Astrocyte of the cerebellum (primary cell): ENCODE data around the gene SPOCK1.
"Not testable (repeated sequence)": the region's sequence is repeated elsewhere in the genome, so short reads cannot be mapped to it uniquely, and the experiment has no call there.

Experiments used
- DNase-seq: peaks from one replicate; pipeline ENCODE4 v3.0.0-alpha.2; 2011; ENCODE audit warnings: low read depth
- H3K4me3 ChIP-seq: 2 replicates; pipeline ENCODE4 v1.5.1; 2011; ENCODE audit warnings: mild to moderate bottlenecking, low read depth, low read length, moderate library complexity
- in situ Hi-C: cut with HindIII; loops from 2 replicates; pipeline ENCODE4 v1.10.0; 2017; ENCODE audit warnings: low sequenced_read_pairs
- TF ChIP-seq, protein P1 (sequence below): IDR thresholded peaks from 2 replicates; pipeline ENCODE4 v1.5.1; 2012; ENCODE audit warnings: low read length, low read depth, moderate library complexity, mild to moderate bottlenecking; ENCODE audit errors: missing control alignments

The SPOCK1 gene

DNA sequence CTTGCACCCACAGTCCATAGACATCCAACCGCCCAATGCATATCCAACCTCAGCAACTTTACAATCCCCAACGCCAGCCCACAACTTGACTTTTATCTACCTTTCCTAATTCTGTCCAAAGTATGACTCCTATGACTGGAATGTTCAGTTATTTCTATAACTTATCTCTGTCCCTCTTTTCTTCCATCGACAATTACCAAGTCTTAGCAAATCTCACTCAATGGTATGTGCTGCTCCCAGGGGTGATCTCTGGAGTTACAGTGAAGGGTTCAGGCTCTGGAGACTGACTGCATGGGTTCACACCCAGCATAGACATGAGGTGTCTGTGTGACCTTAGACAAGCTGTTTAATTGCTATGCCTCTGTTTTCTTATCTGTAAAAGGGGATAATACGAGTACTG, 106.9 kb downstream of the SPOCK1 start:
- in situ Hi-C loops = no loop called here
- no peak overlapping the region for H3K4me3 ChIP-seq
- DNase-seq = no peak
- TF ChIP-seq, protein P1, sequence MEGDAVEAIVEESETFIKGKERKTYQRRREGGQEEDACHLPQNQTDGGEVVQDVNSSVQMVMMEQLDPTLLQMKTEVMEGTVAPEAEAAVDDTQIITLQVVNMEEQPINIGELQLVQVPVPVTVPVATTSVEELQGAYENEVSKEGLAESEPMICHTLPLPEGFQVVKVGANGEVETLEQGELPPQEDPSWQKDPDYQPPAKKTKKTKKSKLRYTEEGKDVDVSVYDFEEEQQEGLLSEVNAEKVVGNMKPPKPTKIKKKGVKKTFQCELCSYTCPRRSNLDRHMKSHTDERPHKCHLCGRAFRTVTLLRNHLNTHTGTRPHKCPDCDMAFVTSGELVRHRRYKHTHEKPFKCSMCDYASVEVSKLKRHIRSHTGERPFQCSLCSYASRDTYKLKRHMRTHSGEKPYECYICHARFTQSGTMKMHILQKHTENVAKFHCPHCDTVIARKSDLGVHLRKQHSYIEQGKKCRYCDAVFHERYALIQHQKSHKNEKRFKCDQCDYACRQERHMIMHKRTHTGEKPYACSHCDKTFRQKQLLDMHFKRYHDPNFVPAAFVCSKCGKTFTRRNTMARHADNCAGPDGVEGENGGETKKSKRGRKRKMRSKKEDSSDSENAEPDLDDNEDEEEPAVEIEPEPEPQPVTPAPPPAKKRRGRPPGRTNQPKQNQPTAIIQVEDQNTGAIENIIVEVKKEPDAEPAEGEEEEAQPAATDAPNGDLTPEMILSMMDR = no peak

DNA sequence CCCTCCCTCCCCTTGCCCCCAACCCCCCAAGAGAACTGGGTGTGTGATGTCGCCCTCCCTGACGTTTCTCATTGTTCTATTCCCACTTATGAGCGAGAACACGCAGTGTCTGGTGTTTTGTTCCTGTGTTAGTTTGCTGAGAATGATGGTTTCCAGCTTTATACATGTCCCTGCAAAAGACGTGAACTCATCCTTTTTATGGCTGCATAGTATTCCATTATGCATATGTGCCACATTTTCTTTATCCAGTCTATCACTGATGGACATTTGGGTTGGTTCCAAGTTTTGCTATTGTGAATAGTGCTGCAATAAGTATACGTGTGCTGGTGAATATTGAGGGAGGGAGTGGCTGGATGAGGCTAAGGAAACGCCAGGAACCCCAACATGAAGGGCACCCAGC, 108.1 kb downstream of the SPOCK1 start:
- H3K4me3 ChIP-seq, DNase-seq, in situ Hi-C loops: not testable (repeated sequence)

DNA sequence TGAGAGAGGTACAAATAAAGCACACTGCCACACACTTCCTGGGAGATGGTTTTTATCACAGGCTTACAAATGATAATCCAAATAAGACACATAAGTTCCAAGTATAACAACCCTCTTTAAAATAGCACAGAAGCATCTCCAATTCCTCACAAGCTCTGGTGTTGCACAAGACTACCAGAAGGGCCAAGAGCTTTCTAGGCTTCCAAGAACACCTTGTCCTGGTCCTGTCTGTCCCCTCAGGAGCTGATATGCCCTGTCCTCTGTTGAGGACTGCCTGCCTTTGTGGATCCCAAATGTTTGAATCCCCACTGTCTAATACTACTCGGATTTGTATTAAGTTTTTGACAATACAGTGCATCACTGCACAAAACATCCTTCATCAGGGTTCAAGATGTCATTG, 110.1 kb downstream of the SPOCK1 start:
- TF ChIP-seq, protein P1 = no peak

DNA sequence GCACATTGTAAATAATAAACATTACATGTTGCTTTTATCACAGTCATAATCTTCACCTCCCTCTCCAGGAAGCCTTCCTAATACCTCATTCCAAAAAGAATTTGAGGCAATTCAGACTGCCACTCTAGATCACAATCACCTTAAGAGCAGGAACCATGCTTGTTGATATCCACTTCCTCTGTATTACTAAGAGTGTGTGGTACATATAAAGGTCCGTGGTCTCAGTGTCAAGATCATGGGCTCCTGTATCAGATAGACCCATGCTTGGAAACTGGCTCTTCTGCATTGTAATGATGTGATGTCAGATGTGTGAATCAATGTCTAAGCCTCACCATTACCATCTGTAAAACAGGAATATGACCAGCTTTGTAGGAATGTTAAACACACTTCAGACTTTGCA, 114.1 kb downstream of the SPOCK1 start:
- no peak overlapping the region for H3K4me3 ChIP-seq
- no peak for DNase-seq
- in situ Hi-C loops = no loop called here
- TF ChIP-seq, protein P1 = no peak

More for the DNA sequence above, 110.1 kb downstream of the SPOCK1 start:
- in situ Hi-C loops = no loop called here
- no peak for DNase-seq
- no peak overlapping the region for H3K4me3 ChIP-seq

DNA sequence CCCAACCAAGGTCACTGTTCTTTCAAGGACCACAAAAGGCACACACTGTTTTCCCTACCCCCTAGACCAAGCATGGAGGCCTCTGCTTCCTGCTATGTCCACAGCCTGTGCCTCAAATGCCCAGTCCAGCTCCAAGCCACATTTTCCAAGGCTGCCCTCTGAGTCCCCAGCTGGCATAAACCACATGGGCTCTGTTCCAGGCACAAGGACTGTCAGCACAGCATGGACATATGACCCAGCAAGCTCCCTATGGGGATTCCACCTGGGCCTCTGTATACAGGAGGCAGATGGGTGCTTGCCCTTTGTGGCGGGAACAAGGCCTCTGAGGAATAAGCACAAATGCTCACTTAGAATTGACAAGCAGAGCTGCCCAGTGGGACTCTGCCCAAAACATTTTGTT, 115.2 kb downstream of the SPOCK1 start:
- DNase-seq = no peak
- in situ Hi-C loops = no loop called here
- H3K4me3 ChIP-seq = no peak overlapping the region
- TF ChIP-seq, protein P1 = no peak

DNA sequence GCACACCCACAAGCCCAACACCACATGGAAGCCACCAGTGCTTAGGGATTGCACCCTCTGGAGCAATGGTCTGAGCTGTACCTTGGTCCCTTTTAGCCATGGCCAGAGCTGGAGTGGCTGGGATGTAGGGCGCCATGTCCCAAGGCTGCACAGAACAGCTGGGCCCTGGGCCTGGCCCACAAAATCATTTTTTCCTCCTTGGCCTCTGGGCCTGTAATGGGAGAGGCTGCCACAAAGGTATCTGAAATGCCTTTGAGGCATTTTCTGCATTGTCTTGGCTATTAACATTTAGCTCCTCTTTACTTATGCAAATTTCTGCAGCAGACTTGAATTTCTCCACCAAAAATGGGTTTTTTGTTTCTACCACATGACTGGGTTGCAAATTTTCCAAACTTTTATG, 117.6 kb downstream of the SPOCK1 start:
- in situ Hi-C loops = no loop called here
- H3K4me3 ChIP-seq = no peak overlapping the region
- TF ChIP-seq, protein P1 = no peak
- no peak for DNase-seq

DNA sequence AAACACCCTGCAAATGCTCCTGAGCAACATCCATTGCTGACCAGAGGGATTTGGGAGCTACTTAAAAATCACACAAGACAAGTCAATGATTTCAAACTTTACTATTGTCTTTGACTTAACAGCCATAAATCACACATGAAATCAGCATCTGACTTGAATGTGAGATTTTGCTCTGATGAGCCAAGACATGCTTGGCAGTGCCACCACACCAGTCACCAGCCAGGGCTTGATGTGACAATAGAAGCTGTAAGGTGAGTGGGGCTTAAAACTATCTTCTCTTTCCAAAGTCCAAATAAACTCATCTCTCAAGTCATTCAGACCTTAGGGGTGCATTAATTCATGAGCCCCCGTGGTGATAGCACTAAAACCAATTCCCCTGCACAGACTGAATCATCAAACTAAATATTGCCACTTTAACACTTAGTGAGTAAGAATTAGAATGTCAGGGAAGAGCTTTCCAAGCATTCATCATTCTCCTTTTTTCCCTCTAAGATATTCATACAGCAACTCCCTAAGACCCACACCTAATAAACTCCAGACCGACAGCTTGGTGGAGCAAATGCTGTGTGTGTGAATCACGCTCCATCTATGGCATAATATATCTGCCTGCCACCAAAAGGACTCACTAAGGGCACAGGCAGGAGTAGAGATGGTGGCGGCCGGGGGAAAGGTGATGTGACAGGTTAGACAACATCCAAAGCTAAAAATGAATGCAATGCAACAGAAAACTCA, 119.4 kb downstream of the SPOCK1 start:
- TF ChIP-seq, protein P1 = no peak
- DNase-seq = no peak
- H3K4me3 ChIP-seq = no peak overlapping the region
- in situ Hi-C loops = no loop called here
